ENCODE measurements around the gene KCTD16. TPM values are rescaled to one million over a fixed set of nuclear protein-coding genes. Genes with fewer than 3 reads are reported as not detected.

KCTD16 gene
- total RNA-seq, 1 experiment from 2014 or later, result 0.08 TPM

DNA sequence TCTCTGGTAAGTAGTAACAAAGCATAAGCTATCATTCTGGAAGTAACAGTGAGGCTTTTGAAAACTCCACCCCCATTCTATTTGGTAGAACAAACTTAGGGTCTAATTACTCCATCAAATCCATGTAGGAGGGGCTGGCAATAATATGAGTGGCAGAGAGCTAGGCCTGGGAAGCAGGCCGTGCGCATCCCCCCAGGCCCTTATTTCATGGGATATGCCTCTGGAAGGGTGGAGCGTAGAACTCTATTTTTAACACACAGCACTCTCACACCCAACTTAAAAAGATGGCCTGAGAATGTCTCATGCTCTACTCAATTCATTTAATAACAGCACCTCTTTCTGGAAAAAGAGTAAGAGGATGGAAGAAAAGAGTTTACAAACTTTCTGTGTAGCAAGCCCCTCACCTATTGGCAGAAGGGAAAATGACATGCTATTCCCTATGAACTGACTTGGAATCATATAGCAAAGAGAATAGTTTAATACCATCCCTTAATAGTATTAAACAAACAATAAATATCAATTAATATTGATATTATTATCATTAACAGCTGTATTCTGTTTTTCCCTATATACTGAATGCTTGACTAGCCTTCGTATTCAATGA, 233.2 kb downstream of the KCTD16 start:
- H3K4me1 ChIP-seq (replicated peaks), result no peaks in the 10 kb centered on the region

DNA sequence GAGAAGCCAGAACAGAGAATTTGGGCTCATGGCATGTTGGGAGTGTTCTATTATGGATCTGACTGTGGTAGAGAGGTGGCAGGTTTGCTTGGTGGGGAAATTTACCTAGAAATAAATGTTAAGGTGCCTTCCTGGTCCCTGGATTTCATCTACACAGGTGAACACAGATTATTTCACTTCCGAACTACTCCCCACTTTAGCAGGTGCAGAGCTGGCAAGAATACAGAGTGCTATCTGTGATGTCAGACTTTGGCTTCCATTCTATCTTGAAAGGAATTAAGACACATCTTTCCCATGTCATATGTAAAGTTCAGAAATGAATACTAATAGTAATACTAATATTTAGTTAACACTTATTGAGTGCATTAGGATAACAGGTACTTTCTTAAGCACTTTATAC, 234.0 kb downstream of the KCTD16 start:
- H3K27me3 ChIP-seq (replicated peaks), result no peaks in the 10 kb centered on the region
- no peak for DNase-seq (ENCODE audit: low read depth in 1 of 2, low spot score in 2 of 2)
- no peak overlapping the region for H3K4me3 ChIP-seq
- no peak overlapping the region for H3K27ac ChIP-seq
- no peaks in the 10 kb centered on the region for H3K4me1 ChIP-seq (replicated peaks)
- H3K36me3 ChIP-seq, result no peaks in the 10 kb centered on the region
- H3K9me3 ChIP-seq (replicated peaks), result no peaks in the 10 kb centered on the region

More for the DNA sequence above, 233.2 kb downstream of the KCTD16 start:
- H3K36me3 ChIP-seq, result no peaks in the 10 kb centered on the region
- no peaks in the 10 kb centered on the region for H3K27me3 ChIP-seq (replicated peaks)
- H3K27ac ChIP-seq, result no peak overlapping the region
- DNase-seq (ENCODE audit: low read depth in 1 of 2, low spot score in 2 of 2), result no peak
- H3K4me3 ChIP-seq, result no peak overlapping the region
- no peaks in the 10 kb centered on the region for H3K9me3 ChIP-seq (replicated peaks)

DNA sequence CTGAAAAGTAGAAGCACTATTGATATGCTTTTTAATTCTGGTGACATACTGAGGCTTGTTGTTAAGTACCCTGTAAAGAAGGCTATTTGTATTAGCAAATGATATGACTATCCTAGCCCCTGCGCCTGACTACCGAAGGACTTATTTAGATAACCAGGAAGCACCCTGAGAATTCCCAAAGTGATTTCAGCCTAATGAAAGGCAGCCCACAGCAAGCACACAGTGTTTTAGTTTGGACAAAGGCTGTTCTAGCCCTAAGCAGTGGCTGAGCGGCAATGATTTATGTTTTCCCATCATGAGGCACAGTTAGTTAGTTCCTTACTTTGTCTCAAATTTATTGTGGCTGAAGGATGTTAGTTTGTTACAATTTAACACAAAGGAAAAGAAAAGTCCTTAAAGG, 235.3 kb downstream of the KCTD16 start:
- no peaks in the 10 kb centered on the region for H3K36me3 ChIP-seq
- no peaks in the 10 kb centered on the region for H3K27me3 ChIP-seq (replicated peaks)
- no peak overlapping the region for H3K27ac ChIP-seq
- no peaks in the 10 kb centered on the region for H3K9me3 ChIP-seq (replicated peaks)
- no peak for DNase-seq (ENCODE audit: low read depth in 1 of 2, low spot score in 2 of 2)
- H3K4me3 ChIP-seq, result no peak overlapping the region
- no peaks in the 10 kb centered on the region for H3K4me1 ChIP-seq (replicated peaks)

DNA sequence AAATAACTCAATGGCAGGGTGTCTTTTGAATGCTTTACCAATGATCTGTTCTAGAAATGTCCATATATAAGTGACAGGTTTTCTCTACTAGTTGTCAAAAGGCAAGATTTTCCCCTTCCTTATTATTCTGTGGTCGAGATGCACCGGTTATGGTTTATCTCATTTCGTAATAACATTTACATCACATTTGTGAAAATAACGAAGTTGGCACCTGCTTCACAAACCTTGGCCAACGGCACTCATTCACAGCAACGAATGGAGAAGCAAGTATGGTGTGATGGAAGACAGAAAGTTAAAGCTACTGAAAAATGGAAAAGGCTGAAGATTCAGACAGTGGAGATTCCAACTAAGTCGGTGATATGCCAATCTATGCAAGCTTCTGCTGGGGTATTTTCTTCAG, 235.8 kb downstream of the KCTD16 start:
- H3K4me3 ChIP-seq, result no peak overlapping the region
- DNase-seq (ENCODE audit: low read depth in 1 of 2, low spot score in 2 of 2), result no peak
- H3K27ac ChIP-seq, result no peak overlapping the region
- no peaks in the 10 kb centered on the region for H3K36me3 ChIP-seq
- no peaks in the 10 kb centered on the region for H3K27me3 ChIP-seq (replicated peaks)
- H3K9me3 ChIP-seq (replicated peaks), result no peaks in the 10 kb centered on the region
- H3K4me1 ChIP-seq (replicated peaks), result no peaks in the 10 kb centered on the region

DNA sequence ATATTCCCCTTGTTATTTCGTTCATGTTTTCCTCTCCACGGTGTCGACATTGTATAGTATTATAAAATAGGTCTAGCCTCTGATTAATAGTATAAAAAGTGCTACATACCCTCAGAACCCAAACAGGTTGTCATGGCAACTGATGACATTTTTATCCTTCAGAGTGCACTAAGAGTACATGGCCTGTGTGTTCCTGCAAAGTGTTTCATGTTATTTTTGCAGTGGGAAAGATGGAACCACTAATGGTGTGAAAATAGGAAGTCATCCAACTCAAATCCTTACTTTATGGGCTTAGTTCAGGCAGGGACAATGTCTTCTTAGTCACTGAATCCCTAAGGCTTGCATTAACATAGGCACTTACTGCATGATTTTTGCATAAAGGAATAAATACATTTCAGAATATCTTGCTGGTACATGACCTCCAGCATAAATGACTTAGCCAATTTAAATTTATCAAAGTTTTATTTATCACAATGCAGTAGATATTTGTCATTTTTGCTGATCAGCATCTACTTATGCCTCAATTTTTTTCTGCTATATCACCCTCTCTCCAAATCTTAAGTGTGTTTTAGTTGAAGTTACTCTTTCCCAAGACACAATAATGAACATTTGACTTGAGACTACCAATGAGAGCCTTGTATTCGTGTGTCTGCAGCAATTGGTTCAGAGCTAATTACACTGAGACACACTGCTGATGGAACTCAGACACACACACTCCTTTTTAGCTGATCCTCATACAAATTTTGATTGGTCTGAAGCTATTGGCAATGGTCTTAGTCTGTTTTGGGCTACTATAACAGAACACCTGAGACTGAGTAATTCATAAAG, 243.7 kb downstream of the KCTD16 start:
- no peaks in the 10 kb centered on the region for H3K27me3 ChIP-seq (replicated peaks)
- H3K4me3 ChIP-seq, result no peak overlapping the region
- H3K36me3 ChIP-seq, result no peaks in the 10 kb centered on the region
- no peak overlapping the region for H3K27ac ChIP-seq
- no peak for DNase-seq (ENCODE audit: low read depth in 1 of 2, low spot score in 2 of 2)
- H3K9me3 ChIP-seq (replicated peaks), result no peaks in the 10 kb centered on the region
- H3K4me1 ChIP-seq (replicated peaks), result no peaks in the 10 kb centered on the region

DNA sequence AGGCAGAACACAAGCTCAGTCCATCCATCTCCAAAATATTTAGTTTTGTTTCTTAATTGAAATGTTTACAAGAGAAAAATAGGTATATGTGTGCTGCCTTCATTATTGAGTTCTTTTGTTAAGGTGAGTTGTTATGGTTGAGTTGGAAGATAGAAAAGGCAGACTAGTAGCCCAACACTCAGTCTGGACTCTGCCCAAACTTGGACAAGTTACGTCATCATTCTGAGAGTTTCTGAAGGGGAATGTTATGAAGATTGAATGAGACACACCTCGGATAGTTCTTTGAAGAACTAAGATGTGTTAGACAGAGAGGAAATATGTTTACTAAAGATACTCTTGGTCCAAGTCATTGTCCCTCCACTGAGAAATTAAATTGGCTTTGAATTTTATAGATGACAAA, 245.5 kb downstream of the KCTD16 start:
- Histone ChIP-seq H3K4me3 (no peak overlapping the region), H3K27ac (no peak overlapping the region), H3K4me1 (replicated peaks) (no peaks in the 10 kb centered on the region), H3K9me3 (replicated peaks) (no peaks in the 10 kb centered on the region), H3K27me3 (replicated peaks) (no peaks in the 10 kb centered on the region), H3K36me3 (no peaks in the 10 kb centered on the region)
- DNase-seq (ENCODE audit: low read depth in 1 of 2, low spot score in 2 of 2), result no peak

DNA sequence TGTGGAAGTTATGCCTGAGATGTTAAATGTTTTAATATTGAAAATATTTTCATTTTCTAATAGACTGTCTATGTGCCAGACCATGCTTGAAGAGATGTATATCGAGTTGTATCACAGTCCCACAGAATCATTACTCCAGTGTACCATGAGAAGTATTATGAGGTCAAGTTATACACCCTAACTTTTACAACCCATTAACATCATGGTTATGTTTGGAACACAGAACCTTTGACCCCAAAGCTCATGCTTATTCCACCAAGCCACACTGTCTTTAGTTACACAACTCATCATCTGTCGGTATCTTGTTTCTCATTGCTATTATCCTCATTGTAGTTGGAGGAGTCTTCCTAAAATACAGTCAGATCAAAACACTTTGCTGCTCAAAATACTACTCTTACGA, 248.0 kb downstream of the KCTD16 start:
- no peaks in the 10 kb centered on the region for H3K4me1 ChIP-seq (replicated peaks)
- no peaks in the 10 kb centered on the region for H3K36me3 ChIP-seq
- H3K27me3 ChIP-seq (replicated peaks), result no peaks in the 10 kb centered on the region
- DNase-seq (ENCODE audit: low read depth in 1 of 2, low spot score in 2 of 2), result no peak
- H3K27ac ChIP-seq, result no peak overlapping the region
- no peaks in the 10 kb centered on the region; the same call in 1 of the 2 replicates for H3K9me3 ChIP-seq (replicated peaks)
- no peak overlapping the region for H3K4me3 ChIP-seq

DNA sequence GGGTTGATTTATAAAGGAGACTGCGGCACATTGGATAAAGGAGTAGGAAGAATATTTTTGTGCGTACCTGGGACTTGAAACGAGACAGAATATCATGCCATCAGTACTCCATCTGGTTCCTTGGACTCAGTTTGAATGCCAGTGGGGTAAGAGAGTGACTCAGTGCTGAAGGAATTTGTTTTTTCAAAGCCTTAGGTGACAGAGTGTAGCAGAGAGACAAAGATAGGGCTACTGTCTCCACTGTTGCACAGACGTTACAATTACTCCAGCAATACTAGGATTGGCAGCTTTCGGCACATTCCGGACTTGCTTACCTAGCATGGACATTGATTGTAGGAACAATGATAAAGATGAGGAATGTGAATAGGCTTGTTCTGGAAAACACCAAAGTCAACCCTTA, 250.7 kb downstream of the KCTD16 start:
- Histone ChIP-seq H3K4me3 (no peak overlapping the region), H3K4me1 (replicated peaks) (no peaks in the 10 kb centered on the region), H3K27me3 (replicated peaks) (no peaks in the 10 kb centered on the region), H3K27ac (no peak overlapping the region), H3K36me3 (no peaks in the 10 kb centered on the region), H3K9me3 (replicated peaks) (no peaks in the 10 kb centered on the region; the same call in 1 of the 2 replicates)
- no peak for DNase-seq (ENCODE audit: low read depth in 1 of 2, low spot score in 2 of 2)

DNA sequence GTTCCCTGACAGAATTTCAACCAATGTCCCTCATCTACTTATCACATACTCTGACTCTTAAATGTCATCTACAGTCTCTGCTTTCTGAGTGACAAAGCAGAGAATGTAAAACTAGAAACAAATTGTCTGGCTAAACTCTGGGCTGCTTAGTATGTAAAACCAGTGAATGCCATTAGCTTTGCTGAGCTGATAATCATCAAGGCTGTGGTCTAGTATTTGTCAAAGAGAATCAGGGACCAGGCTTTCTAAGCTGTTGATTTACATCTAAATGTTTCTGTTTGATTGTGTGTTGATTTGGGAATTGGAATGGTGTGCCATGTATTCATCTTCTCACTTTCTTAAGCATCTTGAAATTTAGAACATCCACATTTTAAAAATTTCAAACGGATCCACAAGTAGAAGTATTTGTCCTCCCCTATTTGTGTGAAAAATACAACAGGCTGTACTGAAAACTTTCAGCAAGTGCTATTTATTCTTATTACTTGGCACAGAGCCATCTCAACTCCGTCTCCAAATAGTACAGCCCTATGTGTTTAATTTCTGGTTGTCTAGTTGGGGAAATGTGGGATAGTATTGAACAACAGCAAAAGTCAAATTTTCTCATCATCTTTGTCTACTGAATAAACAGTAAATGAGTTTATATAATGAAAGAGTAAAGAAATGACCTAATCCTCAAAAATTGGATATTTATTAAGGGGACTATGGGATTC, 251.5 kb downstream of the KCTD16 start:
- no peak overlapping the region for H3K27ac ChIP-seq
- H3K9me3 ChIP-seq (replicated peaks), result no peaks in the 10 kb centered on the region; the same call in 1 of the 2 replicates
- no peaks in the 10 kb centered on the region for H3K27me3 ChIP-seq (replicated peaks)
- H3K4me3 ChIP-seq, result no peak overlapping the region
- DNase-seq (ENCODE audit: low read depth in 1 of 2, low spot score in 2 of 2), result no peak
- no peaks in the 10 kb centered on the region for H3K36me3 ChIP-seq
- no peaks in the 10 kb centered on the region for H3K4me1 ChIP-seq (replicated peaks)

DNA sequence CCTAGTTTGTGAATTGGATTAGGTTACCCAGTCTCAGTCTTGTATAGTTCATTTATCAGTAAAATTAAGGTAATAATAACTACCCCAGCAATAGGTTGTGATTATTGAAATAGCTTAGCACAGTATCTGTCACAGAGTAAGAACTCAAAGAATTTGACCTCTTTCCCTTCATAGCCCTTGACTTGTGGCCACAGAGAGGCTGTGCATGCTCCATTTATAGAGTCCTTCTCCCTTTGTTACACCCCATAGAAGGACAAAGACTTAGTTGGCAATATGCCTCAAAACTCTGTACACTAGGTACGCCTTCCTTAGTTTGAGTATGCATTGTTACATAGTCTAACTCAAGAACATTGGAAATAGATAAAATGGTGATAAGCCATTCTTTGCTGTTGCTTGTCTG, 257.2 kb downstream of the KCTD16 start:
- no peak for DNase-seq (ENCODE audit: low read depth in 1 of 2, low spot score in 2 of 2)
- Histone ChIP-seq H3K27ac (no peak overlapping the region), H3K27me3 (replicated peaks) (no peaks in the 10 kb centered on the region), H3K9me3 (replicated peaks) (no peaks in the 10 kb centered on the region), H3K4me3 (no peak overlapping the region), H3K36me3 (no peaks in the 10 kb centered on the region), H3K4me1 (replicated peaks) (no peaks in the 10 kb centered on the region)

DNA sequence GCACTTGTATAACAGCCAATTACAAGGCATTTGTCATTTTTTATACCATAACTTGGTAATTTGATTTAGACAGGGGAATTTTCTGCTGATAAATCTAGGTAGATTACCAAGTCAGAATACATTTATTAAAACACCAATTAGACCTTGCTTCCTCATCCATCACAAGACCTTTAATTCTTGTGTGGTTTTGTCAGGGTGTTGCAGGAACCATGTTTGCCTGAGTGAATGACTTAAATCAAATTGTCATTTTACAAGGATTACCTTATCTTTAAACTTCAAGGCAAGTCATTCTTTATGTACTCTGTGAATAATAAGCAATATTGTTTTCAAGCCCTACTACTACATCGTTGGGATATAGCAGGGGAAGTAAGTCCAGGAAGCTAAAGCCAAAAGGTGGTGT, 257.7 kb downstream of the KCTD16 start:
- Histone ChIP-seq H3K4me3 (no peak overlapping the region), H3K4me1 (replicated peaks) (no peaks in the 10 kb centered on the region), H3K27ac (no peak overlapping the region), H3K27me3 (replicated peaks) (no peaks in the 10 kb centered on the region), H3K9me3 (replicated peaks) (no peaks in the 10 kb centered on the region), H3K36me3 (no peaks in the 10 kb centered on the region)
- DNase-seq (ENCODE audit: low read depth in 1 of 2, low spot score in 2 of 2), result no peak

DNA sequence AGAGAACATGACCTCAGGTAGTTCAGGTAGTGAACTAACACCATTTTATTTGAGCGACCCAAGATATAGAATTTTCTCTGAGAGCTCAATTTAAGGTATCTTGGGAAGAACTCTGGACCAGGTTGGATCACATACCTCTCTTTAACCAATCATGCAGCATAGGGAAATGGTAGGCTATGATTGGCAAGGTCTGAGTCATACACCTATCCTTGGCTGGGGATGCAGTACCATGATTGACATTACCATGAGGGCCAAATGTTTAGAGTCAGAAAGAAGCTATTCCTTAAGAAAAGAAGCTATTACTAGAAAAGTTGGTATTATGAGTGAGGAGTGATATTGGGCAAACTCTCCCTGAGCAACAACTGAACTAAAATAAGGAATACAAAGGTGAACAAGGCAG, 258.7 kb downstream of the KCTD16 start:
- H3K4me1 ChIP-seq (replicated peaks), result no peaks in the 10 kb centered on the region
- H3K36me3 ChIP-seq, result no peaks in the 10 kb centered on the region
- H3K4me3 ChIP-seq, result no peak overlapping the region
- H3K9me3 ChIP-seq (replicated peaks), result no peaks in the 10 kb centered on the region
- no peak for DNase-seq (ENCODE audit: low read depth in 1 of 2, low spot score in 2 of 2)
- H3K27ac ChIP-seq, result no peak overlapping the region
- no peaks in the 10 kb centered on the region for H3K27me3 ChIP-seq (replicated peaks)

DNA sequence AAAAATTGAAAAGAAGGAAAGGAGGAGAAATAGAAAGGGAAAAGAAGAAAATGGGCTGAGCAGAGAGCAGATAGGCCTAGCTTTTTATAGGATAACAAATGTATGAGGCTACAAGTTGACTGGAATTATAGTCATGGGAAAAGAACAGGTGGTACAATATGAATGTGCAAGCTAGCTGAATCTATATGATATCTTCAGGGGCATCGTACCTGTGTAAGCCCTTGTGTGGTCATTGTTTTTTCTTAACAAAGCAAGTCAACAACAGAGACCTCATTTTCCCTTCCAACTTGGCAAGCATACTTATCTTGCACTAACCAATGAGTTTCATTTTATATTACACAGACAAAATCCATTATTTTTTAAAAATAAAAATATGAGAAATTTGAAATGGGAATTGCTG, 259.2 kb downstream of the KCTD16 start:
- DNase-seq (ENCODE audit: low read depth in 1 of 2, low spot score in 2 of 2), result no peak
- Histone ChIP-seq H3K27ac (no peak overlapping the region), H3K27me3 (replicated peaks) (no peaks in the 10 kb centered on the region), H3K36me3 (no peaks in the 10 kb centered on the region), H3K4me3 (no peak overlapping the region), H3K4me1 (replicated peaks) (no peaks in the 10 kb centered on the region), H3K9me3 (replicated peaks) (no peaks in the 10 kb centered on the region)

DNA sequence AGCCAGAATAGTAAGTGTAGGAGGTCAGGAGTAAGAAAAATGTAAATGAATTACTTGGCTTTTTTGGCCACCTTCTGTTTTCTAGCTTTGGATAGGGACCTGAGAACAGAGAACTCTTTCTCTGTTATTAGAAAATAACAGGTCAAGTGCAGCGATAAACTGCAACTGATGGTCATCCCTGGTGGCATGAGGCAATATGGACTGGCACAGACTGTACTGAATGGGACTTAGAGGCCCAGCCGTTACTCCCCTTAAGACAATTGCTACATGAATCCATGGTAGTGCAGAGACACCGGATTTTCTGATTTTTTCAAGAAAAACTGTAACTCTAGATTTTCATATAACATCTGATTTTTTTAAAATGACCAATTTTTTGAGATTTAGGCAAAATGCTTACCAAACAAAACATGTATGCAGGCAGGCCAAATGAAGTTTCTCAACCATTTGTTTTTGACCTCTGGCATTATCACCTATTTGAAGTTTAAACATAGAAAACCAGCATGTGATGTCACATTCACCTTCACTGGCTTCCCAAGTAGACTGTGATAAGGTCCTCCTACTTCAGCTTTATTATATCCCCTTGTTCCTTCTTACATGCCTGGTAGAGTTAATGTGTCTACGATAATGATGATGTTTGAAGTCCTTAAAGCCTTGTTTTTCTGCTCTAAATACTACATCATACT, 262.6 kb downstream of the KCTD16 start:
- Histone ChIP-seq H3K27ac (no peak overlapping the region), H3K9me3 (replicated peaks) (no peaks in the 10 kb centered on the region), H3K4me1 (replicated peaks) (no peaks in the 10 kb centered on the region), H3K36me3 (no peaks in the 10 kb centered on the region), H3K27me3 (replicated peaks) (no peaks in the 10 kb centered on the region), H3K4me3 (no peak overlapping the region)
- DNase-seq (ENCODE audit: low read depth in 1 of 2, low spot score in 2 of 2), result no peak

All from SJSA1 (cell line).